K562 (cell line): Measurements from ENCODE around the gene MLLT1. TPM values are rescaled to one million over a fixed set of nuclear protein-coding genes. Genes with fewer than 3 reads are reported as not detected.

Experiments
- AFF1 ChIP-seq, 2 experiments: fragments of 450-650 bp; IDR thresholded peaks; 2 replicates each; pipeline ENCODE4 v1.6.1; 2018; ENCODE audit warnings: mild to moderate bottlenecking in 2 of 2, low read depth in 1 of 2; ENCODE audit not compliant: partially characterized antibody in 2 of 2
- ARID4B ChIP-seq: sonication (generic); formaldehyde crosslinking; IDR thresholded peaks from 2 replicates; pipeline ENCODE4 v1.8.0; 2022; ENCODE audit warnings: mild to moderate bottlenecking, missing genetic modification reagents
- COPS2 ChIP-seq: fragments of 450-650 bp; conservative IDR thresholded peaks from 2 replicates; pipeline ENCODE4 v1.6.1; 2016; ENCODE audit warnings: mild to moderate bottlenecking, moderate library complexity
- ELF1 ChIP-seq: fragments of 200-800 bp; sonication (Bioruptor generic); IDR thresholded peaks from 2 replicates; pipeline ENCODE4 v1.6.1; 2016; ENCODE audit warnings: missing genetic modification characterization, missing compliant biosample characterization
- FOXA3 ChIP-seq, 2 experiments: fragments of 450-650 bp in 1 of 2; sonication (generic) in 1 of 2; formaldehyde crosslinking; IDR thresholded peaks in 1 of 2; conservative IDR thresholded peaks in 1 of 2; 2 replicates each; pipeline versions ENCODE4 v1.4.0 to v1.8.0; 2020 to 2022; ENCODE audit warnings: mild to moderate bottlenecking in 2 of 2, missing genetic modification reagents in 1 of 2
- GTF2E2 ChIP-seq: fragments of 200-800 bp; sonication (Bioruptor generic); IDR thresholded peaks from 2 replicates; pipeline ENCODE4 v1.6.1; 2016; ENCODE audit warnings: missing genetic modification characterization, missing compliant biosample characterization
- HNRNPUL1 ChIP-seq: fragments of 200-400 bp; formaldehyde crosslinking; IDR thresholded peaks from 2 replicates; pipeline ENCODE4 v1.6.1; 2017; ENCODE audit warnings: low read length
- ID3 ChIP-seq, 2 experiments: fragments of 250-450 bp in 1 of 2; fragments of 450-650 bp in 1 of 2; sonication (Bioruptor Pico) in 1 of 2; IDR thresholded peaks; 2 replicates each; pipeline versions ENCODE4 v1.6.1 to v1.8.0; 2016 to 2021; ENCODE audit warnings: mild to moderate bottlenecking in 2 of 2, moderate library complexity in 2 of 2, missing compliant biosample characterization in 1 of 2, missing genetic modification characterization in 1 of 2
- KLF1 ChIP-seq: fragments of 450-650 bp; IDR thresholded peaks from 2 replicates; pipeline ENCODE4 v1.6.1; 2016; ENCODE audit warnings: missing genetic modification characterization, missing compliant biosample characterization
- NEUROD1 ChIP-seq: fragments of 150-350 bp; IDR thresholded peaks from 2 replicates; pipeline ENCODE4 v1.6.1; 2014; ENCODE audit warnings: borderline replicate concordance, low read length, low read depth; ENCODE audit not compliant: partially characterized antibody
- POLR2G ChIP-seq: fragments of 200-400 bp; formaldehyde crosslinking; IDR thresholded peaks from 2 replicates; pipeline ENCODE4 v1.6.1; 2017; ENCODE audit warnings: low read depth, mild to moderate bottlenecking, antibody characterized with exemption, low read length, moderate library complexity
- RUNX1 ChIP-seq: sonication (generic); IDR thresholded peaks from 2 replicates; pipeline ENCODE4 v1.6.1; 2016; ENCODE audit warnings: antibody characterized with exemption, low read depth
- XRCC5 ChIP-seq: fragments of 200-400 bp; formaldehyde crosslinking; IDR thresholded peaks from 2 replicates; pipeline ENCODE4 v1.6.1; 2017; ENCODE audit warnings: low read depth, mild to moderate bottlenecking, low read length
- ZBTB7A ChIP-seq: IDR thresholded peaks from 2 replicates; pipeline ENCODE4 v1.6.1; 2011; ENCODE audit warnings: low read depth, mild to moderate bottlenecking, low read length, moderate library complexity, borderline replicate concordance; ENCODE audit not compliant: control insufficient read depth
- ZNF280B ChIP-seq: fragments of 250-450 bp; sonication (Bioruptor Pico); IDR thresholded peaks from 2 replicates; pipeline ENCODE4 v1.5.1; 2021; ENCODE audit warnings: mild to moderate bottlenecking
- ZNF79 ChIP-seq: fragments of 250-450 bp; sonication (Bioruptor Pico); IDR thresholded peaks from 2 replicates; pipeline ENCODE4 v1.4.0; 2020; ENCODE audit warnings: low read depth, mild to moderate bottlenecking, moderate library complexity
- polyA plus RNA-seq, 8 experiments: library from polyadenylated mRNA; depleted of rRNA in 4 of 8; stranded (reverse) in 5 of 8; unstranded in 3 of 8; fragments of >200 nt; fragmentation: Nextera tagmentation in 2 of 8; fragmentation: Illumina TruSeq in 1 of 8; extraction: Ambion mirVana in 2 of 8; extraction: Trizol in 1 of 8; gene quantifications; 2 replicates each; pipeline versions ENCODE4 v1.2.1 to v1.2.3, GENCODE V29; 2011 to 2014; ENCODE audit warnings: inconsistent platforms in 1 of 8, missing spikeins in 1 of 8
- total RNA-seq, 7 experiments: library from RNA; depleted of rRNA in 6 of 7; stranded (reverse); fragments of >200 nt in 6 of 7; fragmentation: Illumina TruSeq in 2 of 7; extraction: Trizol in 2 of 7; gene quantifications; 2 replicates each; pipeline versions ENCODE4 v1.2.1 to v1.2.3, GENCODE V29; 2011 to 2021; ENCODE audit warnings: low replicate concordance in 1 of 7

The MLLT1 gene
- total and polyA plus RNA-seq, 9 of the 15 experiments (the other 6 are each of a cell fraction or from before 2014, with no cell fraction given): 0.23 to 63.5 (median 15.4) TPM

- TF ChIP-seq ZBTB7A: 0 out of 2 replicates have a peak, but pooled peaks have one; percentile 31
- TF ChIP-seq POLR2G: peak; percentile 54
- TF ChIP-seq ZNF280B (CRISPR knock-in tag): no peak
- TF ChIP-seq NEUROD1: no peak
- TF ChIP-seq ZNF79: no peak
- no peak for TF ChIP-seq AFF1 (IDR thresholded peaks at IDR 0.05; ENCODE audit: low read depth in 1 of 2, partially characterized antibody in 2 of 2)
- no peak for TF ChIP-seq RUNX1
- TF ChIP-seq KLF1 (tag): no peak
- no peak for TF ChIP-seq COPS2
- TF ChIP-seq ARID4B: peak; percentile 60; the same call in 1 of the 2 replicates
- TF ChIP-seq ELF1 (tag): no peak
- no peak for TF ChIP-seq HNRNPUL1
- peak; percentile 70; the same call in 1 of the 2 replicates for TF ChIP-seq XRCC5
- no peak for TF ChIP-seq GTF2E2
- peak in 1 of 2 experiments; percentile 55; a peak in 1 of 4 replicates for TF ChIP-seq FOXA3 (CRISPR knock-in tag; conservative IDR thresholded peaks at IDR 0.05 in 1 of 2, IDR thresholded peaks at IDR 0.05 in 1 of 2)
- no peak for TF ChIP-seq ID3 (CRISPR knock-in tag; IDR thresholded peaks at IDR 0.05)
- no peak for TF ChIP-seq ID3 (tag; IDR thresholded peaks at IDR 0.05)
Observed at GRCh38 chr19:6218491-6219146, 61.2 kb downstream of the MLLT1 start (continued).
